GM19025 (cell line): Measurements from ENCODE around the gene FZD10.

Experiments
- ATAC-seq: cut with Tn5 transposase; IDR thresholded peaks from one replicate; pipeline ENCODE4 v1.9.1; 2021; ENCODE audit warnings: mild to moderate bottlenecking, low read depth, moderate library complexity; ENCODE audit not compliant: unreplicated experiment

FZD10 gene

GRCh38 chr12:130131801-130132200, 30.5 kb upstream of the FZD10 start:
- ATAC-seq = no peak

- ATAC-seq = no peak
Measured at GRCh38 chr12:130132831-130133511, 29.3 kb upstream of the FZD10 start.

- no peak for ATAC-seq
Measured at GRCh38 chr12:130133851-130134562, 28.3 kb upstream of the FZD10 start.

GRCh38 chr12:130134563-130134915, 27.7 kb upstream of the FZD10 start:
- no peak for ATAC-seq

- ATAC-seq = no peak
Measured at GRCh38 chr12:130136509-130137039, 25.7 kb upstream of the FZD10 start.

- ATAC-seq = no peak
Measured at GRCh38 chr12:130137040-130138018, 24.9 kb upstream of the FZD10 start.

- ATAC-seq = no peak
Measured at GRCh38 chr12:130138478-130138877, 23.8 kb upstream of the FZD10 start.

GRCh38 chr12:130139567-130140421, 22.5 kb upstream of the FZD10 start:
- ATAC-seq = no peak

GRCh38 chr12:130141105-130141504, 21.2 kb upstream of the FZD10 start:
- ATAC-seq = no peak

- ATAC-seq = no peak
Measured at GRCh38 chr12:130141901-130142683, 20.2 kb upstream of the FZD10 start.

- ATAC-seq = no peak
Measured at GRCh38 chr12:130142736-130143135, 19.5 kb upstream of the FZD10 start.

GRCh38 chr12:130143136-130143535, 19.1 kb upstream of the FZD10 start:
- no peak for ATAC-seq

- no peak for ATAC-seq
Measured at GRCh38 chr12:130144256-130144655, 18.0 kb upstream of the FZD10 start.

GRCh38 chr12:130145731-130146130, 16.5 kb upstream of the FZD10 start:
- no peak for ATAC-seq

- no peak for ATAC-seq
Measured at GRCh38 chr12:130146176-130146931, 15.9 kb upstream of the FZD10 start.

GRCh38 chr12:130147875-130148596, 14.2 kb upstream of the FZD10 start:
- ATAC-seq = no peak

- ATAC-seq = no peak
Measured at GRCh38 chr12:130151846-130152245, 10.4 kb upstream of the FZD10 start.

- ATAC-seq = no peak
Measured at GRCh38 chr12:130152386-130152785, 9.9 kb upstream of the FZD10 start.
